GM12892 (cell line): Measurements from ENCODE around the gene HMGN1.

Source experiments
- DNase-seq: peaks from one replicate; pipeline ENCODE4 v3.0.0; 2011; ENCODE audit not compliant: insufficient read length
- FAIRE-seq: peaks from 2 replicates; lab custom pipeline; 2011; peaks lifted over from hg19 to GRCh38; lab: Jason Lieb, UNC
- POLR2A ChIP-seq: IDR thresholded peaks from 2 replicates; pipeline ENCODE4 v1.6.1; 2011; ENCODE audit warnings: low read depth, low read length, control low read depth
- POLR2AphosphoS5 ChIP-seq: IDR thresholded peaks from 2 replicates; pipeline ENCODE4 v1.6.1; 2011; ENCODE audit warnings: low read depth, low read length, control low read depth
- TAF1 ChIP-seq: IDR thresholded peaks from 2 replicates; pipeline ENCODE4 v1.6.1; 2011; ENCODE audit warnings: low read depth, mild to moderate bottlenecking, control low read depth, low read length, borderline replicate concordance

Gene HMGN1

DNA sequence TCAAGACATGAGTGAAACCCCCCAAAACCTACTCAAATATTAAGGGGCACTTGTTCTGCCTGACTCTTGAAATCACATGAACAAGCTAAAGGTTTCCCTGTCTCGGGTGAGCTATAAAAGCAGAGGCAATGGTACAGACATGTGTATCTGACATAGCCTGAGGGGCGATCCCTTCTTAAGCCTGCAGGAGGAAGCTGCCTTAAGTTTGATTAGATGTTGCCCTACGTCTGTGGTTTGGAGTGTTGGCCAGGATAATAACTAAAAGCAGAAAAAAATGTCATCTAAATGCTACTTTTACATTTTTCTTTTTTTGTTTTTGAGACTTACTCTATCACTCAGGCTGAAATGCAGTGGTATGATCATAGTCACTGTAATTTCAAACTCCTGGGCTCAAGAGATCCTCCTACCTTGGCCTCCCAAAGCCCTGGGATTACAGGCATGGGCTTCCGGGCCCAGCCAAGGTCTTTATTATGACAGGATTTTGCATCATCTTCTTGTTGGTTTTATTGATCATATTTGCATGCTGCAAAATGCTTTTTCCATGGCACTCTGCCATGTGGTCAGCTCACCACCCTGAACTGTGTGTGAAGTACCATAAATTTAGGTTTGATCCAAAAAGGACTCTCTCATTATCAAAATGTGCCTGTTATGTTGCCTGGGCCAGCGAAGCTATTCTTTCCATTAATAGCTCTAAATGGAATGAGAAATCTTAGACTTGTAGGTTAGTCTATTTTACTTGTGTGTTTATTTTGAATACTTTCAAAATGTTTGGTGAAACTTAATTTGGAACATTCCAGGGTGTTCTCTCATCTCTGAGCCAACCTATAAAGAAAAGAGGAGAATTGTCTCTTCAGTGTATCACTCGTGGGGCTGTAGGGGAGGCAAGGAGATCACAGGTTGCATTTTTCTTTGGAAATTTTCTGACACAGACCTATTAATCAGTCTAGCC lies 15.0 kb upstream of the HMGN1 start:
- DNase-seq: no peak
- no peak for FAIRE-seq
- TF ChIP-seq POLR2AphosphoS5 (no peak), TAF1 (no peak), POLR2A (no peak)

DNA sequence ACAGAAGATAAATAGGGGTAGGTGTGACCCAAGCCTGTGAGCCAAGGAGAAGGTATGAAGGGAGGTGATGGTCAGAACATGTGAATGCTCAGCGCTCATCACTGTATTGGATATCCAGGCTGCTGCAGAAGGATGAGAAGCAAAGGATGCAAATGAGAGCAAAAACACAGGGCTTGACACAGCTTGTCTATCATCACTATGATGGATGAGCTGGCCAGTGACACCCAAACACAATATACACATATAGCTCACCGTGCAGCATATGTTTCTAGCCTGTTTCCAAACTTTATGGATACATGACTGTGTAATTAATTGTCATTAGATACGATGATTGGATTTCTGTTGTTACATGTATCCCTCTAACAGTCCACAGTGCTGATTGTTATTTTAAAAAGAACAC lies 13.8 kb upstream of the HMGN1 start:
- FAIRE-seq: no peak
- TF ChIP-seq POLR2AphosphoS5: no peak
- no peak for TF ChIP-seq POLR2A
- TF ChIP-seq TAF1: no peak
- no peak for DNase-seq

DNA sequence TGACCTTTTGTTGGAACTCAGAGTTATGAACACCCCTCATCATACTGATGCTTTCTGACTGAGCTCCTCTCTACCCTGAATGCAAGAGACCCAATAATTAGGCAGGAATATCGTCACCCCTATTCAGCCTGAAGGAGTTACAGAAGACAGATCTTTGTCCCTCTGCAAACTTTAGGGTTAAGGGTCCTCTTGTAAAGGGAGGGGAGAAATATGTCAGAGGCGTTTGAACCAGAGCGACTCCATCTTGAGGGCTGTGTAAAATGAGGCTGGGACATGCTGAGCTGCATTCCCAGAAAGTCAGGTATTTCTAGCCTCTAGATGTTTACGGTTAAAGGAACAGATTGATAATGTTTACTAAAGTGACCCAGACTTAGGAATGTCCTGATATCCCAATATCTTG lies 10.5 kb upstream of the HMGN1 start:
- TF ChIP-seq POLR2AphosphoS5 (no peak), POLR2A (no peak), TAF1 (no peak)
- DNase-seq (no peak), FAIRE-seq (no peak)

DNA sequence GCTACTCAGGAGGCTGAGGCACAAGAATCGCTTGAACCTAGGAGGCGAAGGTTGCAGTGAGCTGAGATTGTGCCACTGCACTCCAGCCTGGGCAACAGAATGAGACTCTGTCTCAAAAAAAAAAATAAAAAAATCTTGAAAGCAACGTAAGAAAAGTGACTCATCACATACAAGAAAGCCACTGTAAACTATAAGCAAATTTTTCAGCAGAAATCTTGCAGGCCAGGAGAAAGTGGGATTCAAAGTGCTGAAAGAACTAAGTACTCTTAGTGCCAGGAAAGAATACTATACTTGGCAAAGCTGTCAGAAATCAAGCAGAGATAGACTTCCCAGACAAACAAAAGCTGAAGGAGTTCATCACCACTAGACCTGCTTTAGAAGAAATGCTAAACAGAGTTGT lies 4.4 kb upstream of the HMGN1 start:
- DNase-seq (no peak), FAIRE-seq (no peak)
- TF ChIP-seq TAF1 (no peak), POLR2AphosphoS5 (no peak), POLR2A (no peak)

DNA sequence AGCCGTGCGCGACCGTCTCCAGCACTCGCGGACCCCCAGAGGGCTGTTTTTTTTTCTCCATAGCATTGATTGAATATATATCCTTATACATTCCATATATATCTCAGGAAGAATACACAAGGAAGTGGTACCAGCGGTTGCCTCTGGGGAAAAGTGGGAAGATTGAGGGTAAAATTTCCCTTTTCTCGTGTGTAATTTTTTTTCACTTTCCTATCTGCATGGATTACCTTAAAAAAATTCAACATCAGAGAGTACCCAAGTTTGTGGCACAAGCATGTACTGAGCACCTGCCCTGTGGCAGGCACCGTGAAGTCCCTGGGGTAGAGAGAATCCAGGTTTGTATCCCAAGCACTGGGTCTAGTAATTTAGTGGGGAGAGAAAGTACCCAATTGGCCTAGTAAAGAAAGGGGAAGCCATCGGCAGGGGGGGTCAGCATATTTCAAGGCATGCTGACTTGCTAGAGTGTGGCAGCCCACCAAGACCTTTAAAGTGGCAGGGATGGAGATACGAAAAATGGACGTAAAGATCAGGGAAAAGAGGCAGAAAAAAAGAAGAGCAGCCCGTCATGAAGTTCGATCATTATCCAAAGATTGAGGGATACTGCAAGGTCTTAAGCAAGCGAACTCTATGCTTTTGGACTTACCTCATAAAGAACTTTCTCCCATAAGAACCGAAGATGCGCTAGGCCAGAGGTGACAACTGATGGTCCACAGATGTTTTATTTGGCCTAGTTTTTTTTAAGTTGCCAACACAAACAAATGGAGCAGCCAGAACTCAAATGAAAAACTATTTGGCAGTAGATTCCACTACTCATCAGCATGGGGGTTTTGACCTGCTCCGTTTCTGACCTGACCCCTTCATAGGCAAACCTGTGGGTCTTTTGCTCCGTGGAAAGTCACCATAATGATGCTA lies 1.5 kb upstream of the HMGN1 start:
- no peak for FAIRE-seq
- no peak for DNase-seq
- TF ChIP-seq POLR2A: no peak
- no peak for TF ChIP-seq TAF1
- TF ChIP-seq POLR2AphosphoS5: no peak

DNA sequence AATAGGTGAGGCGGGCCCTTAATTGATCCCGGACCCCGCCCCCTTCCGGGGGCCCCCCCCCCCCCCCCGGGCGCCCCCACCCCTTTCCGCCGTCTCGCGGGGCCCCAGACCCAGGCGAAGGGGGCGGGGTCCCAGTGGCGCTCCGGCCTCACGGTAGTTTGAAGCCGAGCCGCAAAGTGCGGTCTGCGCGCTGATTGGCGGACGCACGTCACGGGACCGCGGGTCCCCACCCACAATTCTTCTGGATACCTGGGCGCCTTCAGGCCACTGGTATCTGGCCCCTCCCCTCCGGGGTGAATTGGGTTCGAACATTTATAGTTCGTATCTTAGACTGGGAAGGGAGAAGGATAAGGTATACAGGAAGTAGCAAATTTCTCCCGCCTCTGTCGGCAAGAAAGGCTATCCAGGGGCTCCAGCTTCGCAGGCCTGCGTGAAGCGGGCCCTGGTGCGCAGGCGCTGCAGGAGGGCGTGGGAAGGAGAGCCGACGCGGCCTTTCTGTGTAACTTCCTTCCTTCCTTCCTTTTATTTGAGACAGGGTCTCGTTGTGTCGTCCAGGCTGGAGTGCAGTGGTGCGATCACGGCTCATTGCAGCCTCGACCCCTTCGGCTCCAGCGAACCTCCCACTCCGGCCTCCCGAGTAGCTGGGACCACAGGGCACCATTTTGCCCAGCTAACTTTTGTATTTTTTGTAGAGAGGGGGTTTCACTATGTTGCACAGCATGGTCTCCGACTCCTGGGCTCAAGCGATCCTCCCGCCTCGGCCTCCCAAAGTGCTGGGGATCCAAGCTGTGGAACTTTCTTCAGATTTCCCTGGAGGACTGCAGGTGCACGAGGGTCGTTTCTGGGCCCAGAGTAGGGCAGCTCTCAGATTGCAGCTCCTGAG lies 564 bp upstream of the HMGN1 start:
- FAIRE-seq (peak; percentile 93), DNase-seq (peak; percentile 86)
- TF ChIP-seq POLR2A (peak; percentile 96), TAF1 (peak; percentile 57; the same call in 1 of the 2 replicates), POLR2AphosphoS5 (peak; percentile 93)

DNA sequence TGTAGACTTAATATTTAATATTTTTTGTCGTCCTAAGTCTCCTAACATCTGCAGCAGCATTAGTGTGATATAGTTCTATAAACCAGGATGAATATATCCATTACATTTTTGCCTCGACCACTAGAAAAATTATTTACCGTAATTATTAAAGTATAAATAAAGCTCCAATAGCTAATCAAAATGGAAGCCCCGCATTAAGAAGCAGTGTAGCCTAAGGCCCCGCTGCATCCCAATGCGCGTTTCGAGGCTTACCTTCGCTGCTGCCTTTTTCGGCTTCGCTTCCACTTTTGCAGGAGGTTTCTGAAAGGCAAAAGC lies 891 bp downstream of the HMGN1 start:
- DNase-seq (no peak), FAIRE-seq (no peak)
- TF ChIP-seq POLR2A (no peak), POLR2AphosphoS5 (no peak), TAF1 (no peak)

DNA sequence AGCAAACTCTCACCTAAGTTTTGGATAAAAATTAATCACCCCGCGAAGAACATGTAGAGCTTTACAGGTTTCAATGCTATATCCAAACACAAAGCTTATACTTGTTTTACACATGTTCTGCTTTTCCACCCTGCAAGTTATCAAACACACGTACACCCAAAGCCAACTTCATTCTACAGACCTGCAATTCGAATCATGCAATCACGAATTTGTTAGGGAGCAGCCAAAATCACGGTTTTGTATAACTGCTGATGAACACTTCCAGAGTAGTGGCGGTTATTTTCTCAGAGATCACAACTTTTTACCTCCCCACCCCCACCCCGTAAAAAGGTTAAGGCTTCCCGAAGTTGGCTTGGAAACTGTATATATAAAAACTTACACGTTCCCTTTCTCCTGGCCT lies 1.4 kb downstream of the HMGN1 start:
- TF ChIP-seq TAF1 (no peak), POLR2AphosphoS5 (no peak), POLR2A (no peak)
- DNase-seq: no peak
- FAIRE-seq: no peak

DNA sequence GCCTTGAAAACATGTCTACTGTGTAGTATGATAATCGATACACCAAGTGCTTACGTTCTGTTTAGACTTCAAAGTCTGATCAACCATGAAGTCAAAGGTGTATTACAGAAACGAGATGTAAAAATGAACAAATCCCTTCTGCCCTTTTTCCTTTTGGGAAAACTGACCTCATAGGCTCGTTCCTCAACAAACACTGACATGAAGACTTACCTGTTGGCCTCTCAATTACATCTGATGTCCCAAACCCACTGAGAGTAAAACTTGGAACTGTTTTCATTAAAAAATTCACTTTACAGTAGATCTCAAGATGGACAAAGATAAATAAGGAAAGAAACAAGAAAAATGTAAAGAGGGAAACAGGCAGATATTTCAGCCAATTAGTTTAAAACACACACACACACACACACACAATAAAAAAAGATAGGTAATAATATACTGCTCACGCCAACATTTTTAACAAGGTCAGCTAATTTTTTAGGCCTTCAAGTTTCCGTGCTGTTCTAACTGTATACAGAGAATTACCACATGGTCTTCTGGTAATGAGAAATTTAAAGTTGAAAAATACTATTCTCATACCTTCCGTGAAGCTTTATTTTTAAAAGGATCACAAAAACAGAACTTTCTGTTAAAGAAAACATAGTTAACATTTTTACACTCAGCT lies 2.1 kb downstream of the HMGN1 start:
- DNase-seq (no peak), FAIRE-seq (no peak)
- no peak for TF ChIP-seq POLR2AphosphoS5
- TF ChIP-seq POLR2A: no peak
- TF ChIP-seq TAF1: no peak

DNA sequence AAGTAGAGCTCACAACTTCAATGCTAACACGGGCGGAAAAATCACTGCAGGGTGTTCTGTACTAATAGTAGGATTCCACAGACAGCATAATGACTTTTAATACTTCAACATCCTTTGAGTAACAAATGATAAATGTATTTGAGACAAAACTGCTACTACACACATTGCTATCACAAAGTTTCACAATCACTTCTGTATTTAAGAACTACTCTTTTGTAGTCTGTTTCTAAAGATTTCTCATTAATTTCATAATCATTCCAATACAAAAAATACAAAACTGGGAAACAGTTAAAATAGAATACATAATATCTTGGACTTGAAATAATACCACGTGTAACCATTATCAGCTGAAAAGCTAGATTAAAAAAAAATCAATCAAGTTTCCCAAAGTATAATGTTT lies 2.7 kb downstream of the HMGN1 start:
- FAIRE-seq (no peak), DNase-seq (no peak)
- TF ChIP-seq POLR2A: no peak
- no peak for TF ChIP-seq TAF1
- no peak for TF ChIP-seq POLR2AphosphoS5
